HG02852 (cell line): Measurements from ENCODE around the gene FAM118B.
"Not testable (repeated sequence)": the region's sequence is repeated elsewhere in the genome, so short reads cannot be mapped to it uniquely, and the experiment has no call there.

Source experiments
- ATAC-seq: cut with Tn5 transposase; IDR thresholded peaks from one replicate; pipeline ENCODE4 v1.9.1; 2021; ENCODE audit warnings: mild to moderate bottlenecking, moderate library complexity; ENCODE audit not compliant: unreplicated experiment

Gene FAM118B

DNA sequence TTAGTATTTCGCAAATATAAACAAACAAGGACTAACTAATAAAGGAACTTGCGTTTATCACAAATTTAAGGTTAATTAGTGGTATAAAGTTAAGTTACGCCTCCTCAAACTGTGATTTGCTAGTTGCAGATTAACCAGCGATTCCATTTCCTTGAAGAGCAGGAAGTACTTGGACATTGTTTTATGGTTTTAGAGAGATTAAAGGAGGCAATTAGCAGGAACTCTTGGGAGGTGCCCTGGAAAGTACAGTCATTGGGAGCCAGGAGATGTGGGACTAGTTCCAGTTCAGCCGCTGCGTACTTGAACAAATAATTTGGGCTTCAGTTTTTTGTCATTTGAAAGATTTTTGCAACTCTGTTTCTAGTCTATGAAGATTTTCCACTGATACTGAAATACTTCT, 3.3 kb downstream of the FAM118B start:
- no peak for ATAC-seq

- no peak for ATAC-seq
Observed at GRCh38 chr11:126216526-126217305, 5.1 kb downstream of the FAM118B start.

- no peak for ATAC-seq
Observed at GRCh38 chr11:126217491-126217890, 5.9 kb downstream of the FAM118B start.

DNA sequence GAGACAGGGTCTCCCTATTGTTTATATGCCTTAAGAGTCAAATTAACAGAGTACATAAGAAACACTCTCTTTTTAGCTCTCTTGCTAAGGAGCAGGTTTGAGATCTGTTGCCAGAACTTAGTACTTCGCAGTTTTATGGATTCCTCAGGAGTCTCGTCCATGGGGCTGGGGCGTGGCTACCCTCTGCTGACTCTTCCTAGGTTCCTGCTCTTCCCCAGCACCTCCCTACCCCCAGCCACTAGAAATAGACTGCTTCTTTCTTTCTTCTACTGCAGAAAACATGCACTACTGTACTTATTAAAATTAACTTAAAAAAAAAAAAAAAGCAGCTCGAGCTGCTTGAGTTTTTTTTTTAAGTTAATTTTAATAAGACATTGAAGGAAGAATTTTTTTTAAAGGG, 8.0 kb downstream of the FAM118B start:
- ATAC-seq = no peak

GRCh38 chr11:126224647-126225294, 13.2 kb downstream of the FAM118B start:
- ATAC-seq = no peak

DNA sequence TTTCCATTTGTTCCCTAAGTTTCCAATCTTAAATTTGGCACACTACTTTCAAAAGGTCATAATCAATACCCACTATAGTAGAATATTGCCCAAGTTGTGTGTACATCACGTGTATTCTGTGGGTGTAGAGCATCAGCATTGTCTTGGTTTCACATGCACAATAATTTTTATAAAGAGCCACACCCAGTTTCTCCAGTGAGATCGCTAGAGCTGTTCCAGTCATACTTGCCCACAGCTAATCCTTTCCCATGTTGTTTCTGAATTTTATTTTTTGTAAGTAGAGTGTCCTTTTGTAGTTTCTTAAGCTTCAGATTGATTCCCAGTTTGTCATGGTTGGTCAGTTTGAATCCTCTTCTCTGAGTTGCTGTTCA, 13.7 kb downstream of the FAM118B start:
- ATAC-seq = no peak

- no peak for ATAC-seq
Observed at GRCh38 chr11:126226334-126227084, 14.9 kb downstream of the FAM118B start.

DNA sequence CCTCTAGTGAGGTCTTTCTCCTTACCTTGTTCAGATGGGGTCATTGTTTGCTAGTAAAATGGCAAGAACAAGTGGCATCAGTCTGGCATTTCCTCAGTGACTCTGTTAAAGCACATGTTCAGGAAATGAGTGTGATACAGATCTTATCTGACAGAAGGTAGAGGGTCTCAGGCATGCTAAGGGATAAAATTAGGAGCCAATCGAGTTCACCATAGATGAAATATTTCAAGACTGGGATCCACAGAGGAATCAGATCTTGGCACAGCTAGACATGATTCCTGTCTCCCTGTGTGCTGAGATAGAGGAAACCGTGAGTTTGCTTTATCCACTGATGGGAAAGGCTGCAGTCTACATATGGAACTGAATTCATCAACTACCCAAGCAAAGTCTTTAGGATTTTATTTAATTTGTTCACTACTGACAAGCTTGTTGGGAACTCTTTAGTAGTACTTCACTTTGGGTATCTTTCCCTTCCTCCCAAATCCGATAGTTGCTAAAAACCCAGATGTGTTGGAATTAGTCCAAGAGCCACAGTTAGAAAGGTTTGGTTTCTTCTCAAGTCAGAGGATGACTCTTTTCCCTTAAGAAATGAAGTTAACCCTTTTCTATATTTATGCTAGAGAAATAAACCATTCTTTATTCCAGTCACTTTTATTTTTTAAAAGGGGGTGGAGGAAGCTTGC, 18.4 kb downstream of the FAM118B start:
- no peak for ATAC-seq

DNA sequence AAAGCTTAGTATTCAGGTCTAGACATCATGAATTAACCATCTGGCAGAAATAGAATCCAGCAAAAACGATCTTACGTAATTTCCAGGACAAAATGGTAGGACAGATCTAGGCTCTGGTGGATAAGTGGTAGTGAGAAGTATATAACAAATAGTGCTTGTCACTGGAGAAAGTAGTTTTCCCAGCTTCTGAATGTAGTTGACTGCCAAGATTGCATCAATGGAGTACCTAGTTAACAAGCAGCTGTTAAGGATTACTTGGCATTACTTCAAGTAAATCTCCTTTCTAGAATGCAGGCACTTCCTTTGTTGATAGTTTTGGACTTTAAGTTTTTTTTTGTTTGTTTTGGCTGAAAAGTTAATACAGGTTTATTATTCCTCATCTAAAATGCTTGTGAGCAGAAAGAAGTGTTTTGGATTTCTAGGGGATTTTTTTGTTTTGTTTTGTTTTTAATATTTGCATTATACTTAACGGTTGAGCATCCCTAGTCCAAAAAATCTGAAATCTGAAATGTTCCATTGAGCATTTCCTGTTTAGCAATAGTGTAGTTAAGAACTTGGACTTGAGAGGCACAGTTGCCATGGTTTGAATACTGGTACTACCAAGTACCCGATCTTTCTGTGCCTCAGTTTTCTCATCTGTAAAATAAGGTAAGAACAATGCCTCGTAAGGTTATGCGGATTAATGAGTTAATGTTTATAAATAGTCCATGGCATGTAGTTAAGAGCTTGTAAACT, 20.3 kb downstream of the FAM118B start:
- no peak for ATAC-seq

DNA sequence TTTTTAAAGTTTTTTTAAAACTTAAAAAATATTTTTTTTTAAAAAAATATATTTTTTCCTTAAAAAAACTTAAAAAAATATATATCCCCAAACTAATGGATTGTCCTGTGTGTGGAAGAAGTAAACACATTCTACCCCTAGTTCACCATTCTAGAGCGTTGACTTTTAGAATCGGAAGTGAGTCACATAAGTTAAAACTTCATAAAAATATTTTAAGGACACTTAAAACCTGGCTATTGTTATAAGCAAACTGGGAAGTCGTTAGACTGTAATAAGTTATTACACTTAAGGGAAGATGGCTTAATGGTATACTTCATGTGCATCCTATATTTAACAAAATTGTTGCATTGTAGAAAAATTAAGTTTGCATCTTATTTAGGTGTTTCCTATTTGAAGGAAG, 21.1 kb downstream of the FAM118B start:
- ATAC-seq = no peak

DNA sequence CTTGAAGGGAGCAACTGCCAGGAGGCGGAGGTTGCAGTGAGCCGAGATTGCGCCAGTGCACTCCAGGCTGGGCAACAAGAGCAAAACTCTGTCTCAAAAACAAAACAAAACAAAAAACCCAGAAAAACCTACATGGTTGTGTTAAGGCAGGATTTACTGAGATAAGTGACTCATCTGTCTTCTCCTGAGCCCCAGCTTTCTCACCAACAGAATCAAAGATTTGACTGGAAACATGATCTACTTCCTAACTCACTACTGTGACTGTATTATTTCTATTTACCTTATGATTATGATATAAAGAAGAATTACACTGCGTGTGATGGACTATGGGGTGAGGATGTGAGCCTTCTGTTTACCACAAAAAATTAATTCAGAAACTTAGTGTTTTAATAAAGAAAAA, 21.8 kb downstream of the FAM118B start:
- ATAC-seq = no peak

- no peak for ATAC-seq
Observed at GRCh38 chr11:126246636-126247035, 35.1 kb downstream of the FAM118B start.

DNA sequence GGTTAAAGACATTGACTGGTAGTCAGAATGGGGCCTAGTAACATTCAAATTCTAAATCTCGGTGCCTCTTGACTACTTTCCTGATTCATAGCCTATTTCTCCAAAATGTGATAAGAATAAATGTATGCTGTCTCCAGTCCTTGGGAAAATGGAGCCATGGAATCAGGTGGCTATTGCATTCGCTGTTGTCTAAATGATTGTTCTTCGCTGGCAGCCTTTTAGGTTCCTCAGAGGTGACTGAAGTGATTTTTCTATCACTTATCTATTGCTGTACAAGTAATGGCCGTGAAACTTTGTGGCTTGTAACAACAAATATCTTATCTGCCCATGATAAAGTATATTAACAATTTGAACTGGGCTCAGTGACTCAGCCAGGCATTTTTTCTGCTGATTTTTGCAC, 41.7 kb downstream of the FAM118B start:
- ATAC-seq = no peak

GRCh38 chr11:126254819-126255218, 43.2 kb downstream of the FAM118B start:
- ATAC-seq = no peak

- not testable (repeated sequence) for ATAC-seq
Observed at GRCh38 chr11:126255507-126255906, 43.9 kb downstream of the FAM118B start.

DNA sequence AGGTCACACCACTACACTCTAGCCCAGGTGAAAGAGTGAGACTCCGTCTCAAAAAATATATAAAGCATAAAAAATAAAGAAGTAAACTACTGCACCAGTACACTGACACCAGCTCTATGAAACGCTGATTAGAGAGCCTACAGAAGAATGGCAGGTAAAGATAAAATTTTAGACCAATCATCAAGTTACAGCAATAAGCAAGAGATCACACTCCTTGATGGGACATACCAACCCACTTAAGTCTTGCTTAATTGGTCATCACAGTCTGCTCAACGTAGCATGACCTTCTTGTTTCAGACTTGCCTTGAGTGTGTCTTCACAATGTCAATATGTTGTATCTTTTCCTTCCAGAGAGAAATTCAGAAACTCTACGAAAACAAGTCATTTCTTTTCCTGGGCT, 44.6 kb downstream of the FAM118B start:
- ATAC-seq = no peak

DNA sequence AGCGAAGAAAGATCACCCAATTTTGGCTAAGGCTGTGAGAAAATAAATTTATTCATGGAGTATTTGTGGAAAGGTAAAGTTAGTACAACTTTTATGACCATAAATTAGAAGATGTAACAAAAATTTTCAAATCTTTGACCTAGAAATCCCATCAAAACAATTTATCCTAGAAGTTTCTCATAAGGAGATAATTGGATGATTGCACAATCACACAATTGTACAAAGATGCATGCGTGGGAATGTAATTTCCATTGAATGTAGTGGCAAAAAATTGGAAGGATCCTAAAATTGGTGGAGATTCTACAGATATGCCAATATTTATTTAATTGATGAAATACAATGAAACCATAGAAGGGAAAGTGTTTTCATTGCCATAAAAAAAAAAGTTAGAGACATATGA, 45.6 kb downstream of the FAM118B start:
- no peak for ATAC-seq

DNA sequence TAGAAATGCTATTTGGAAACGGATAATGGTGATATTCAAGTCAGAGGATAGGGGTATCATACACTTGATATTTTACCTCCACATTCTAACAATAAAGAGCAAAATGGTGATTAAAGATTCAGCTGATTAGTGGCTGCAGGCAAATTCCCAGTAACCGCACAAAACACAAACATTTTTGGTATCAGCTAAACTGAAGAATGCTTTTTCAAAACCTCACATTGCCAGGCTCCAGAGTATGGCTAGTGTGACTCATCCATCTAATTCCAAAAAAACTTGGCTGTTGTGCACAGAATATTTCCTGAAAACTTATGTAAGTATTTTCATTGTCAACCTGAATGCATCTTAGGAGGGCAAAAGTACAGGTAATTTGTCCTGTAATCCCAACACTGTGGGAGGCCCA, 46.2 kb downstream of the FAM118B start:
- ATAC-seq = no peak

DNA sequence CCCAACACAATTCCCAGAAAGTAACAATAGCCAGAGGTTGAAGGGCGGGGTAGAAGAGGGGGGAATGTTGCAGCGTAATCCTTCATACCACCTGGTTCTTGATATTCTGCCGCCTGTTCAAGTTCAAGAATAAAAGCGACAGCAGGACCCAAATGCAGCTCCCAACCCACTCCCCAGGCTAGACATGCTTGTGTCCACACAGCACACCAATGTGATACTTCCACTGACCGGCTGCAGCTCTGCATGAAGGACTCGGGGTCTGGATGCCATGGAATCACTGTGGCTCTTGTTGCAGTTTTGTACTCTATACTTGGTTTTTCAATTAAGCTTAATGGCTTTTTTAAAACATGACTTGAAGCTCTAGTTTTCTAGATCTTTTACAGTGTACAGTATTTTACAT, 50.6 kb downstream of the FAM118B start:
- ATAC-seq = no peak

- ATAC-seq = no peak
Observed at GRCh38 chr11:126263489-126263888, 51.9 kb downstream of the FAM118B start.

GRCh38 chr11:126265811-126266210, 54.2 kb downstream of the FAM118B start:
- no peak for ATAC-seq
